ENCODE measurements around the gene MT1E.

DNA sequence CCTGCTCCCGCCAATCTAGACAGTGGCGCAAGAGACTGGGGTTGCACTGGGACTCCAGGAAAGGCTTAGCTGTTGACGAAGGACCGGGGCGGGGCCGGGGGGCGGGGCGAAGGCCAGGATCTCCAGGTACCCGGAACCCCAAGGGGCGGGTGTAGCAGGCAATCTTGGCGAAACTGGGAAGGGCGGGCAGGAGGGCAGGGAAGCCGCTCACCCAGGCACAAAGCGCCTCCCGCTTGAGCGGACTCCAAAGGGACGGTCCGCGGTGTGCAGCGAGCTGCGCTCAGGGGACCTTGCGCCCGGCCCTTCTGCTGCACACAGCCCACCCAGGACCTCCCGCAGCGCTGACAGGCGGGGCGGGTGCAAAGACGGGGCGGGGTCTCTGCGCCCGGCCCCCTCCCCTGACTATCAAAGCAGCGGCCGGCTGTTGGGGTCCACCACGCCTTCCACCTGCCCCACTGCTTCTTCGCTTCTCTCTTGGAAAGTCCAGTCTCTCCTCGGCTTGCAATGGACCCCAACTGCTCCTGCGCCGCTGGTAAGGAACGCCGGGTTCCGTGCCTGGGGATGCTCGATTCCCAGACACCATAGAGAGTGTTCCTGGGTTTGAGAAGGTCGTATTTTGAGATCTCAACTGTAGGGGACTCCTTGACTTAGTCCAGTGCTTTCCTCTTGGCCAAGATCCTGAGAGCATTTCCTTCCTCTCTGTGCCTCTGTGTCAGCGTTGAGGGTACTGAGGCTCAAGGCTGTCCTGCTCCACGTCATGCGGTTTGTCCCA lies 32.2 kb downstream of the MT1E start, which contains the start of gene MT1F:
- TF ChIP-seq CTCF (IDR thresholded peaks at IDR 0.05) (no peak), EZH2 (IDR thresholded peaks at IDR 0.05; ENCODE audit: borderline replicate concordance, insufficient read depth, low read depth, low read length, poor library complexity, severe bottlenecking) (no peak)
